ENCODE measurements around the gene STX8.

GRCh38 chr17:9443811-9444210 lies 131.8 kb downstream of the STX8 start:
- no peak for TF ChIP-seq CTCF (IDR thresholded peaks at IDR 0.05)
- TF ChIP-seq ZFX (IDR thresholded peaks at IDR 0.05; ENCODE audit: borderline replicate concordance) = no peak

Data from 22Rv1 (cell line).